NCI-H1436 treated with DMSO at 0.1 percent for 48 hours (cell line): ENCODE data around the gene MELK.

ENCODE experiments used
- DNase-seq: peaks from one replicate; lab custom pipeline; 2025; lab: John Stamatoyannopoulos, UW

MELK gene

DNA sequence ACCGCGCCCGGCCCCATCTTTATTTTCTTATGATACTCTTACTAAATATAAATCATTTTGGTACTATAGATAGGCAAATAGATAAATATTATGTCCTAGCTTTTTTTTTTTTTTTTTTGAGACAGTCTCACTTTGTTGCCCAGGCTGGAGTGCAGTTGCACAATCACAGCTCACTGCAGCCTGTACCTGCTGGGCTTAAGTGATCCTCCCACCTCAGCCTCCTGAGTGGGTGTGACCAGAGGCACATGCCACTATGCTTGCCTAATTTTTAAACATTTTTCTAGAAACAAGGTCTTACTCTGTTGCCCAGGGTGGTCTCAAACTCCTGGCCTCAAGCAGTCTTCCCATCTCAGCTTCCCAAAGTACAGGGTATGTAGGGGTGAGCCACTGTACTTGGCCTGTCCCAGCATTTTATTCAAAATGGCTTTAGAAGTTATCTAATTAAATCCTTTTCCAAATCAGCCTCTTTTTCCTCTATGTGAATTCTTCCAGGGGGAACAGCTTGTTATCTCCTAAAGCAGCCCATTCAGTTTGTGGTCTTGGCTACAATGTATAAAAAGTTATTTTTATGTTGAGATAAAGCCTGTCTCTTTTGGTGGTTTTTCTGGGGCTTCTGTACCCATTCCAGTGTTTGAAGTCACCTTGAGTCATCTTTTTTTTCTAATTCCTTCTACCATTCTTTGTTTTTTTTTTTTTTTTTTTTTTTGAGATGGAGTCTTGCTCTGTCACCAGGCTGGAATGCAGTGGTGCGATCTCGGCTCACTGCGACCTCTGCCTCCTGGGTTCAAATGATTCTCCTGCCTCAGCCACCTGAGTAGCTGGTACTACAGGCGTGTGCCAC lies 12.1 kb downstream of the MELK start:
- DNase-seq, result no peak

DNA sequence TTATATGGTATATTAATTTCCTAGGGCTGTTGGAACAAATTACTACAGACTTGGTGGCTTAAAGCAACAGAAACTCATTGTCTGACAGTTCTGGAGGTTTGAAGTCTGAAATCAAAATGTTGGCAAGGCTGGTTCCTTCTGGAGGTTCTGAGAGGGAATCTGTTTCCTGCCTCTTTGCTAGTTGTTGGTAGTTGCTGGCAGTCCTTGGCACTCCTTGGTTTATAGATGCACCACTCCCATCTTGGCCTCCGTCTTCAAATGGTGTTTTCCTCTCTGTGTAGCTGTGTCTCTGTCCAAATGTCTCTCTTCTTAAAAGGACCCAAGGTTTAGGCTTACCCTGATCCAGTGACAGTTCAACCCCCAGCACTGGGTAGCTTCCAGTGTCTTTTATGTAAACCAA lies 17.5 kb downstream of the MELK start:
- DNase-seq, result no peak

DNA sequence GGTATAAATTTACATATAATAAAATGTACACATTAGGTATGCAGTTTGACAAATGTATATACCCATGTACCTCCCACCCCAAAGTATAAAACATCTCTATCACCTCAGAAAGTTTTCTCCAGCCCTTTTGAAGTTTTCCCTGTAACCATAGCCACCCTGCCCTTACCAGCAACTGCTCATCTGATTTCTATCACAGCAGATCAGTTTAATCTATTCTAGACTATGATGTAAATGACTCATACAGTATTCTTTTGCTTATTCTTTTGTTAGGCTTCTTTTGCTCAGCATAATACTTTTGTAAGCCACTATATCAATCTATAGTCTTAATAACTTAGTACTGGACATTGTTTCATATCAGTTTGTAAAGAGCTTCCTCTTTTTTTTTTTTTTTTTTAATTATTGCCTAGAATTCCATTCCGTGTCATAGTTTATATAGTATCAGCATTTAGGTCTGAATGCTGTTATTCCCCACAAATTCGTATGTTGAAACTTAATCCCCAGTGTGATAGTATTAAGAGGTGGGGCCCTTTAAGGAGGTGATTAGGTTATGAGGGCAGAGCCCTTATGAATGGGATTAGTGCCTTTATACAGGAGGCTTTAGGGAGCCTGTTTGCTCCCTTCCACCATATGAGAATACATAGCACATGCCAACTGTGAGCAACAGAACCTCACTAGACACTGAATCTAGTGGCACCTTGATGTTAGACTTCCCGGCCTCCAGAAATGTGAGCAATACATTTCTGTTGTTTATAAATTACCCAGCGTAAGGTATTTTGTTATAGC lies 20.3 kb downstream of the MELK start:
- DNase-seq, result no peak

GRCh38 chr9:36594213-36594612 lies 21.5 kb downstream of the MELK start:
- no peak for DNase-seq

- DNase-seq, result no peak
Measured at GRCh38 chr9:36597412-36598178, 24.9 kb downstream of the MELK start.

DNA sequence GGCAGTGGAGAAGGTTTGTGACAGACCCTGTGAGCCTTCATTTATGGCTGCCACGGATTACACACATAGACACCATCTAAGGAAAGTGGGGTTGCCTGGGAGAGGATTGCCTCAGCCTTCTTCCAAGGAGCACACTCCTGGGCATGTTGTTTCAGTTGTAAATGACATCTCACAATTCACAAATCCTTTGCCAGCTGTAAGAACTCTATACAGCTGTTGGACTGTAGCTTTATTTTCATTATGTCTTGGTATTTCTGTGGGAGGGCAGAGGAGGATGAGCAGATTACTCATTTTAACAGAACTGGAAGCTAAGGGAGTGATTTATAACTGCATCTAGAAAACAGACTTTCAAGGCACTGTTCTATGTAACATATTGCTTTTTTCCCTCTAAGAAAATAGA lies 25.6 kb downstream of the MELK start:
- DNase-seq, result no peak

DNA sequence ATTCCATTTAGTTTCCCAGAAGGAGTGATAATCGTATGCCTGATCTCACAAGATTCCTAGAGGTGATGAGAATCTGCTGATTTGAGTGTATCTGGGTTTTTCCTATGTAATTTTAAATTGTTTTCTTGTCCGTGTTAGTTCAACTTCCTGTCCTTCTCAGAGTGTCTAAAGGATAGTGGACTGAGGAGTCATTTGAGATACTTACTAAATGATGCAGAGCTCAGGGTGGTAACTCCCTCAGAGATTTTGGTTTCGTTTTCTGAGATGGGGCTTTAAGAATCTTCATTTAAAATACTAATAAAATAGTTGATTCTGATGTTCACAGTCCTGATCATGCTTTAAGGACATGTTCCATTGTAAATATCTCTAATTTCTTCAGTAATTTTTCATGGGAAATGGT lies 30.3 kb downstream of the MELK start:
- DNase-seq, result no peak

- no peak for DNase-seq
Measured at GRCh38 chr9:36609306-36609705, 36.6 kb downstream of the MELK start.

DNA sequence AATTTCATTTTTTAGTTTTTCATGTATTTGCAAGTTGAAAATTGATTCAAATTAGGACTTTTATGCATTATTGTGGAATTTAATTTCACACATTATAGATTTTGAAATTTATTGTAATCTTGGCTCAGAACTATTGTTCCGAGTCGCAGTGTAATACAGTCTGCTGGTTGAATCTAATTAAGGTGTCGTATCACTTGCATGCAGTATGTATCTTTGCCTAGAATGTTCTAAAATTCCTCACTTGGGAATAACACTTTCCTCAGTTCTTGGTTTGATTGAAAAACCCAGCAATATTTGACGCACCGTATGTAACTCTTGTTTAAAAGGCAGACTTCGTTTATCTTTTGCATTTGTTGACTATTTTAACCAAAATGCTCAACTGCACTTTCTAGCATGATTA lies 49.4 kb downstream of the MELK start:
- DNase-seq, result no peak

DNA sequence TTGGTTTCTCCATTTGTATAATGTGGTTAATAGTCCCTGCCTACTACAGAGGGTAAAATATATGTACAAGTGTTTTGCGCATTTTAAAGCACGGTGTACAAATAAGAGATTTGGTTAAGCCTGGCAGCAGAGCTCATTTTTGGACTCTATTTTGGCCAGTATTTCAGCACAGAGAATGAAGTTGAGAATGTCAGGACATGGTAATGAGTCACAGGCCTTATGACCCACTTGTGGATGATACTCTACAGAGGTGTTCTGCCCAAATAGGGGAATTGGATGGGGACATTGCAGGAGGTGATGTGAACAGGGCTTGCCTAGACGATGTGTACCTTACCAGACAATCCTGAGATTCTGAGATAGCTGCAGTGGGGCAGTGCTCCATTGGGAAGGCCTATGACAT lies 50.6 kb downstream of the MELK start:
- no peak for DNase-seq

DNA sequence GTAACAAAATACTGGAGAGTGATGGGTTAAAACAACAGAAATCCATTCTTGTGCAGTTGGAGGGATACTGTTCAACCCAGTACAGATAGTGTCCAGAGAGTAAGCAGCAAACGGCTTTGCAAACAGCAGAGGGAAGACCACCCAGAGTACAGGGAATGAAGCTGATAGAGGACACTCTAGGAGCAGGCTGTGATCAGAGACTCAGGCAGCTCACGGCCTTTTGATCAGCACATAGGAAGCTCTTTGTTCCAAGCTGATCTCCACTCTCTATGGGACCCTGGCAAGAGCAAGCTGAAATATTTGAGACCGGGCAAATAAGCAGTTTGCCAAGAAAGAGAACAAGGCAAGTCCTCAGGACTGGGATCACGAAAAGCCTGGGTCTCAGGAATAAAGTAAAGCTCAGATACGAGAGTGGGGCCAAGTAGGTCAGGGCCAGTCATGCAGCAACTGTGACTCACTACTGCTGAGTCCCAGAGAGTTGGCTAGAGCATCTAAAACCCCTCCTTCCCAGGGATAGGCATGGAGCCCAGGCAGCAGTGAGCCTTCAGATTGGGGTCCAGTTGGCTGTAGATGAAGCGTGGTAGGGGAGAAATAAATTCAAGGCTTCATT lies 52.4 kb downstream of the MELK start:
- DNase-seq, result no peak

DNA sequence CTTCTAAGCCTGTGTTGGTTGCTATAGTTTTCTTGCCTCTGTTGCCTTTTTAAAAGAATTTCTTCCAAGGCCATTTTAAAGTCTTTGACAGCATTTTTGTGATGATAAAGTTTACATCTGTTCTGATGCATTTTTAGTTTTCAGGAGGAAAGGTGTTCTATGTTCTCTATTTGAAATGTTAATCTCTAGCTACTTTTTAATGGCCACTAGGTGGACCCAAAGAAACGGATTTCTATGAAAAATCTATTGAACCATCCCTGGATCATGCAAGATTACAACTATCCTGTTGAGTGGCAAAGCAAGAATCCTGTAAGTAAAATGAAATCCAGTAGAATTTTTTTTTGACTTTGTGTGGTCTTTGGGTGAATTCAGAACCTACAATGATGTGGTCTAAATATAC lies 60.2 kb downstream of the MELK start:
- DNase-seq, result no peak

GRCh38 chr9:36637491-36638270 lies 65.0 kb downstream of the MELK start:
- no peak for DNase-seq

GRCh38 chr9:36640771-36641381 lies 68.2 kb downstream of the MELK start:
- DNase-seq, result no peak

GRCh38 chr9:36642817-36643216 lies 70.1 kb downstream of the MELK start:
- DNase-seq, result no peak

DNA sequence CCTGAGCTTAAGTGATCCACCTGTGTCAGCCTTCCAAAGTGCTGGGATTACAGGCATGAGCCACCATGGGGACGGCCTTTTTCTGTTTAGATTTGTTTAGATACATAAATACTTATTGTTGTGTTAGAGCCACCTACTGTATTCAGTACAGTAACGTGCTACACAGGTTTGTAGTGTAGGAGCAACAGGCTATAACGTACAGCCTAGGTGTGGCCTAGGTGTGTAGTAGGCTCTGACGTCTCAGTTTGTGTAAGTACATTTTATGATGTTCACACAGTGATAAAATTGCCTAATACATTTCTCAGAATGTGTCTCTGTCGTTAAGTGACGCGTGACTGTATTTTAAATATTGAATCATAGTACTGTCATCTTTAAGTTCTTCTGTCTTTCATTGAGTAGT lies 84.1 kb downstream of the MELK start:
- no peak for DNase-seq

GRCh38 chr9:36659500-36659899 lies 86.8 kb downstream of the MELK start:
- DNase-seq, result no peak

DNA sequence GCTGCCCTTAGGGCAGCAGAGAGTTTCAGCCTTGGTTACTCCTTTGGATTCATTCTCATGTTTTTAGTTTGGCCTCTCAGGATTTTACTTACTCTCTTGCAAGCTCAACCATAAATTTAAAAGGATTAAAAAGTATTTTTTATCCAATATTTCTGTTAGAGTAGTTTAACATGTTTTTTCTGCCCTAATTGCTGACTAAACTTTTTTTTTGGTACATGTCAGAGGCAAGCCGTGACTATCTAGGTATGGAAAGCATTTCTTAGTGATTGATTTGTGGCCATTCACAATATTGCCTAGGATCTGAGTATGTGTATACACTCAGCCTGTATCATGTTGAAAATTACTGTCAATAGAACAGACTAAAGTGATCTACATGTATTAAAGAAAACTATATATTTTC lies 92.1 kb downstream of the MELK start:
- no peak for DNase-seq

DNA sequence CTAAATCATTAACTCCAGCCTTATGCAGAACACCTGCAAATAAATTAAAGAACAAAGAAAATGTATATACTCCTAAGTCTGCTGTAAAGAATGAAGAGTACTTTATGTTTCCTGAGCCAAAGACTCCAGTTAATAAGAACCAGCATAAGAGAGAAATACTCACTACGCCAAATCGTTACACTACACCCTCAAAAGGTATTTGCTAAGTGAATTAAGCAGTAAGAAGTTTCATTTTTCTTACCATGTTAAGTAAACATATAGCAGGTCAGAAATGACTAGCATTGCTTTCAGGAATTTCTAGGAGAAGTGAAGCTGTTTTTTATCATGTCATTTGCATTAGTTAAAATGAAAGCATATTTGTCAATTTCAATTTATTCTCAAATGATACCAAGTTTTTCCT lies 92.7 kb downstream of the MELK start:
- no peak for DNase-seq

- no peak for DNase-seq
Measured at GRCh38 chr9:36665921-36666431, 93.3 kb downstream of the MELK start.

DNA sequence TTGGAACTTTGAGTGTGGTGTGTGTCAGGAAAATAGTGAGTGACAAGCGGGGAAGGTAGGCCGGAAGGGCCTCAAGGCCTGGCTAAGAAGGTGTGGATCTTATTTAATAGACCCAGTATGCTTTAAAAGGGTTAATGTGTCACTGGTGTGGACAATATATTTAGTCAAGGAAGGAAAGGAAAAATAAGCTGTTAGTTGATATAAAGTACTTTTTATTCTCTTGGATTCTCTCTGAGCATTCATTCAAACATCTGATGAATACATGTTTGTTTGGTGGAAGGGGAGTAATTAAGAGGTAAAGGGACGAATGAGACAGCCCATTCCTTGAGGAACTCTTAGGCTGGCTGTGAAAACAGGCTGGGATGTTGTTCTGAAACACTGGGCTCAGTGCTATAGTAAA lies 98.9 kb downstream of the MELK start:
- no peak for DNase-seq
